ENCODE measurements around the gene ESYT1.

GRCh38 chr12:56151672-56152131, 23.6 kb downstream of the ESYT1 start:
- TF ChIP-seq CTCF (conservative IDR thresholded peaks at IDR 0.05 in 1 of 2, IDR thresholded peaks at IDR 0.05 in 1 of 2; ENCODE audit: low read depth in 1 of 2, low read length in 2 of 2) (peak; percentile 19 to 39), EZH2 (IDR thresholded peaks at IDR 0.05; ENCODE audit: low read length, missing control alignments) (no peak)

All from fibroblast of lung (primary cell).